HG03469 (cell line): ENCODE data around the gene FGF3.

Experiments used
- ATAC-seq: cut with Tn5 transposase; IDR thresholded peaks from one replicate; pipeline ENCODE4 v1.9.1; 2021; ENCODE audit warnings: mild to moderate bottlenecking, moderate library complexity, moderate number of reproducible peaks; ENCODE audit not compliant: unreplicated experiment

Gene FGF3

DNA sequence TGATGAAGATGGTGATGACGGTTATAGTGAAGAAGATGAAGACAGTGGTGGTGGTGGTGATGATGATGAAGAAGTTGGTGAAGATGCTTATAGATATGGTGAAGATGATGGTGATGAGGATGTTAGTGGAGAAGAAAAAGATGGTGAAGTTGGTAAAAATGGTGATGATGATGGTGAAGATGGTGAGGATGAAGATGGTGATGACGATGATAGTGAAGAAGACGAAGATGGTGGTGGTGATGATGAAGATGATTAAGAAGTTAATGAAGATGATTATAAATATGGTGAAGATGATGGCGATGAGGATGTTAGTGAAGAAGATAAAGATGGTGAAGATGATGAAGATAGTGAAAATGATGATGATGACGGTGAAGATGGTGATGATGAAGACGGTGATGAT lies 25.2 kb upstream of the FGF3 start:
- ATAC-seq, result no peak

DNA sequence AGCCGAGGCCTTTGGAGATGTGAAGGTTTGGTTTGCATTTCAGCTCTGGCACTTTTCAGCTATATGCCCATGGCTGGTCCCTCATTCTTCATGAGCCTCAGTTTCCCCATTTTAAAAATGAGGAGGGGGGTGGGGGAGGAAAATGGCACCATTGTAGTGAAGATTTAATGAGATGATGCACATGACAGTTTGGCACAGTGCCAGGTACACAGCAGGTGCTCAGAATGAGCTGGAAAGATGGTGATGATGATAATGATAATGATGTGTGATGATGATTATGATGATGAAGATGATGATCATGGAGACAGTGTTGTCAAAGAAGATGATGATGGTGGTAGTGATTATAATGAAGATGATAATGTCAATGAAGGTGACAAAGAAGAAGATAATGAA lies 24.3 kb upstream of the FGF3 start:
- ATAC-seq, result no peak

DNA sequence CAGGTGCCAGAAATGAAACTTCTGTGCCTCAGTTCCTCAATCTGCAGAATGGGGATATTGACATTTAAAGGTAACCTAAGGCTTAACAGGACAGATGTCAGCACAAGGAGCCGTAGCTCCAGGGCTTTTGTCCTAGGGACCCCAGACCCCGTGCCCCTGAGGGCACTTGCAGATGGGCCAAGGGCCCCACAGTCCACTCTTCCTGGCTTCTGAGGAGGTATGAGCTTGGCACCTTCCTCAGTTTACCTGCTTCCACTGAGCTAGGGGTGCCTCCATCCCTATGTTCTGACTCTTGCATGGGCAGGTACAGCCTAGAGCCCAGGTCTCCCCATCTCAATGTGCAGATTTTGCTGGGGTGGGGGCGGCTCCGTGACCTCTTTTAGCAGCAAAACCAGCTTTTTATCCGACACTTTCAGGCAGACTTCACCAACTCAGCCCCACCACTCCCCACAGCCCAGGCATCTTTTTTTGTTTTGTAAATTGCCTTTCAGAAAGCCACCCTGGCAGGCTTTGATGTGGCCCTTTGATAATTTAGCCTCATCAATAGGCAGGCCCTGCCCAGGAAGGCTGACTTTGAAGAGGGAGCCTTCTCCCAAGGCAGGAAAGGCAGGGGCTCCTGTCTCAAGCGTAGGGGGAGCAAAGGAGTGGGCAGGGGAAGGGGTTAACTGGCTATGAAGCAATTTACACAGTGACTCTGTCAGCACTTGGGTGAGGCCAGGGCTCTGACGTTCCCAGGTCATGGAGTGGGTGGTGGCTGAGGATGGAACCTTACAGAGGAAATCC lies 23.7 kb upstream of the FGF3 start:
- ATAC-seq, result no peak

DNA sequence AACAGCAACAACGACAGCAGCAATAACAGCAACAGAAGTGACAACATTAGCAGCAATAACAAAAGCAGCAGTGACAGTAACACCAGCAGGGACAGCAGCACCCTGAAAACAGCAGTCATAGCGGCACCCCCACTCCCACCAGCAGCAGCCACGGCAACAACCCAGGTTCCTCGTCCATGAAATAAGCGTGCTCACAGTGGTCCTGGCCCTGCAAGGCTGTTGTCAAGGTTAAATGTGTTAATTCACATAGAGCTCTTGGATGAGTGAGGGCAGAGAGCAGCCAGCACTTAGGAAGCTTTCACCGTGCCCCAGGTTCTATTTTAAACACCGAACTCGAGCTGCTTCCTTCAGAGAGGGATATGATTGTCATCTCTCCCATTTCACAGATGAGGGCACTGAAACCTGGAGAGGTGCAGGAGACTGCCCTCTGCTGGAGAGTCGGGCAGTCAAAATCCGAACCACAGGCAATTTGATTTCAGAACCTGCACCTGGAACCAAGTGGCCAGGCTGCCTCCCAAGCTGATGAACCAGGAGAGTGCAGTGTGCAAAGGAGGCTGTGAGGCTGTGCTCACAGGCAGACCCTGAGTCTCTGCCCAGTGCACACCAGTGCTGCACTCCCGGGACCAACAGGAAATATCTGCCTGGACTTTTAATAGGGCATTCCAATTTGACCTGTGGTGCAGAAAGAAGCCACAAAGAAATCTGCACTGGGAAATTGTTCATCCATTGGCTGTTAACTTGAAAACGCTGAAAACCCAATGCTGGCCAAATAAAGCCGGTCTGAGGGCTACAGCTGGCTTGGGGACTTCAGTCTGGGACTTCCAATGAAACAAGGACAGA lies 22.9 kb upstream of the FGF3 start:
- ATAC-seq, result no peak

DNA sequence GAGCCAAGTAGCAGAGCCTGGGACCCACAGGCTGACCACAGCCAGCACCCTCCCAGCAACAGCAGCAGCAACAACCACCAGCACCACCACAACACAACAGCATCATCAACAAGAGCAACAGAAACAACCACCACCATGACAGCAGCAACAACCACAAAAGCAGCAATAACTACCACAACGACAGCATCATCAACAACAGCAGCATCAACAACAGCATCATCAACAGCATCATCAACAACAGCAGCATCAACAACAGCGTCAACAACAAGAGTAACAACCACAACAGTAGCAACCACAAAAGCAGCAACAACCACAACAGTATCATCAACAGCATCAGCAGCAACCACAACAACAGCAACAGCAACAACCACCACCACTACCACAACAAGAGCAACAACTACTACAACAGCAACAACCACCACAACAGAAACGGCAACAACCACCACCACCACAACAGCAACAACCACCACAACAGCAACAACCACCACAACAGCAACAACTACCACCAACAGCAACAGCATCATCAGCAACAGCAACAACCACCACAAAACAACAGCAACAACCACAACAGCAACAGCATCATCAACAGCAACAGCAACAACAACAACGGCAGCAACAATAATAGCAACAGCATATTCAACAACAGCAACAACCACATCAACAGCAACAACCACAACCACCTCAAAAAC lies 22.1 kb upstream of the FGF3 start:
- ATAC-seq, result no peak

DNA sequence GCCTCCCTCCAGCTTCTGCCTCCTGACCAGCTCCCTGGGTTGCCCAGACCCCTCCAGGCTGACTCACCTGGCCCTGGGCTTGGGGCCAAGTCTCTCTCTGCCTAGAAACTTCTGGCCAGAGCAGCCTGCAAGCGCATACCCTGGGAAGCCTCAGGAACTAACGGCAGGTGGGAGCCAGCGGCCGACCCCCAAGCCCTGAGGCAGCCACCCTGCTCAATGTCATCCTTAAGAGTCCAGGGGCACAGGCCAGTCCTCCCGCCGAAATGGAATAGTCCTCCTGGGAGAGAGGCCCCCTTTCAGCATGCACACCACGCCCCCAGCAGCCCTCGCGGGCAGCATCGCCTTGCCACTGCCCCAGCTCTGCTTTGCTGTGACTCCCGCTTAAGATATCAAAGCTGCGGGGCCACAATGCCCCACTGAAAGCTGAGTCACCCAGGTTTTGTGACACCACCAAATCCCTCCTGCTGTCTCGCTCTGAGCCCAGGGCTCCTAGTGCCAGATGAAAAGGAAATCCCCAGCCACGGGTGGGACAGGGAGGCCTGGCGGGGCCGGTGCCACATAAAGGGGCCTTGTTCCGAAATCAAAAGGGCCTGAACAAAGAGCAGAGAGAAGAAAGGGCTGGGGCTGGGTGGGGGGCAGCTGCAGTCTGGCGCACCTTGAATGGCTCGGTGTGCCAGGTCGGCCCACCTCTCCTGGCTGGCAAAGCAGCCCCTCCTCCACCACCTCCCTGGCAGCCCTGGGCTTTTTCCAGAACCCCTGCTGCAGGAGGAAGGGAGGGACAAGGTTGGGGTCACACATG lies 21.4 kb upstream of the FGF3 start:
- no peak for ATAC-seq

DNA sequence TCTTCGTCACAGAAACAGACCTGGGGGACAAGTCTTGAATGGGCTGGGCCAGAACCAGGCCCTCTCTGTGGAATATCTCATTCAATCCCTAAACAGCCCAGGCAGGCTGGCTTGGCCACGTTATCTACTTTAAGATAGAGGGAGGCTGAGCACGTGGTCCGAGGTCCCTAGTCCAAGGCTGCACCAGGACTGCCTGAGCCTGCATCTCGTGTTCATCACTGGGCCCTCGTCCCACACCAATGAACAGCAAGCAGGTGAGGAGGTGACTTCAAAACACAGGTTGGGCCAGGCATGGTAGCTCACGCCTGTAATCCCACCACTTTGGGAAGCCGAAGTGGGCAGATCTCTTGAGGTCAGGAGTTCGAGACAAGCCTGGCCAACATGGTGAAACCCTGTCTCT lies 20.3 kb upstream of the FGF3 start:
- ATAC-seq, result no peak

DNA sequence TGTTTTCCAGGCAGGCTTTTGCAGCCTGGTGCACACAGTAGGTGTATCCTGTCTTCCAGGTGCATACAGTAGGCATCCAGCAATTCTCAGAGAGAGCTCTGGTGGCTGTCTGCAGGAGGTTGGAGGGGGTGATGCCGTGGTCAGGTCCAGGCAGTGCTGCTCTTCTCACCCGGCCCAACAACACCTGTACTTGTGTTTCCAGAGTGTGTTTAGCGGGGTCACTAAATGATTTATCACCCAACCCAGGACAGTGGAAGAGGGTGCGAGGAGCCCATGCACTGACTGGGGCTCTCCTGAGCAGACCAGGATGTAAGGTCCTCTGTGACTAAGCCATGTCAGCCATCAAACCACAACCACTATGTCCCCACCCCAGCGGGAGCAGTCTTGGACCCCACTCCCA lies 18.6 kb upstream of the FGF3 start:
- ATAC-seq, result no peak

DNA sequence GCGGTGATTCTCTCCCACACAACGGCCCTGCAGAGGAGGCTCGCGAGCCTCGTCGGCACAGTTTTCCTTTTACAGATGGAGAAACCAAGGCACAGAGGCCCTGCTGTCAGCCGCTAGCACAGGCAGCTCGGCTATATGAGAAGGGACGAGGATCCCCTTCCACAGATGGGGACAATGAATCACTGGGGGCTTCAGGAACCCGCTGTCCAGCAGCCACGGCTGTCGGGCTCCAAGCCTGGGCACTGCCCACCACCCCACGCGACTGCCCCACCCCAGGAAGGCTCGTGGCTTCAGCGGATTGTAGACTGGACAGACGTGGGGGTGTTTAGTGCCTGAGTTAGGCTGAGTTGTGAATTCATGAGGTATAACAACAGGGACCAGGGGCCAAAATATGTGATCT lies 17.2 kb upstream of the FGF3 start:
- ATAC-seq, result no peak

DNA sequence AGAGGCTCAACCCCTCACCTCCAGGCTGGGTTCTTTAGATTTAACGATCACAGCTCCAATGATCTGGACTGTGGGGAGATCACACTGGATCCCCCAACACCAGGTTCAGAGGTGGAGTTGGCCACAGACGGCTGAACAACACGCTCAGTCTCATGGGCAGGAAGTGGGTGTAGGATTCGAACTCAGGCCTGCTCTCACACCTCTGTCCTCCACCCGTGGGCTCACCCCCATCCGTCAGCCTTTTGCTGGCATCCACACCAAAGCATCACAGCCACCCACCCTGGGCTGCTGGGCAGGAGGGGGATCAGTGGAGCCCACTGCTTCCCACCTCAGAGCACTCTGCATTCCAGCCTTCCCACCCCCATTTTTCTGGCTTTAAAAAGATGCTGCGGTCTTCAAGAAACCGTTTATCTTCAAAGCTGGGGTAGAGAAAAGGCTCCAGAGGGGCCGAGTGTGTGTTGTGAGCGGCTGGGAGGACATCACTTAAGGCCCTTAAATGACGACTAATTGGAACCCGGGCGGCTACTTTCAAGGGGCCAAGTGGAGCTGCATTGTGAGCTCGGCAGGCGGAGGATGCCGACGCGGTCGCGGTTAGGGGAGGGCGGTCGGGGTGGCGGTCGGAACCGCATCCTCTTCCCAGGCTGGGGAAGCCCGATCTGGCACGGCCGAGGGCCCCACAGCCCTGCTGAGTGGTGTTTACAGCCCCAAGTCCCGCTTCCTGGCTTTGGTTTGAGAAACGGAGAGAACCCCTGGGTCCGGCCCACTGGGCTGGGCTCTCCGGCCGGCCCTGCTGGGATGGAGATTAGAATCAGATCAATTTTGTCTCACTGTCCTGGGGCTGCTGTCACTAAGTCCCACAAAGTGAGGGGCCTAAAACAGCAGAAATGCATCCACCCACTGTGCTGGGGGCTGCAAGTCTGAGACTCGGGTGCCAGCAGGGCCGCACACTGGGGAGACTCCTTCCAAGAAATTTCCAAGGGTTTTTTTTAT lies 15.9 kb upstream of the FGF3 start:
- ATAC-seq, result no peak

DNA sequence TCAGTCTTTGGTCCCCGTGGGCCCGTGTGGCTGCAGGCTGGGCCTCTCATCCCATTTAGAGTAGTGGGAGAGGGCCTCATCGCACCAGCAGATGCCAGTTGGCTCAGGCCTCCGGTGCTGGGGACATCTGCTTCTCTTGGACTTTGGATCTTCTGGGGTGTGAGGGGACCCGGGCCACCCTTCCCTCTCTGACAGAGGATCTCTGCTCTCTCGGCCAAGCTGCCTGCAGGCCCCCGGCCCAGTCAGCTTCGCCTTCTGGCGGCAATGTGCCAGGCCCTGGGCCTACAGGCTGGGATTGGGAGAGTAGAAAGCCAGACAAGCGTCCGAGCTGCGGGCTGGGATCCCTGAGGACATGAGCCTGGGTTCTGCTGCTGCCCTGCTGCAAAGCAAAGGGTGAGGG lies 15.0 kb upstream of the FGF3 start:
- no peak for ATAC-seq

DNA sequence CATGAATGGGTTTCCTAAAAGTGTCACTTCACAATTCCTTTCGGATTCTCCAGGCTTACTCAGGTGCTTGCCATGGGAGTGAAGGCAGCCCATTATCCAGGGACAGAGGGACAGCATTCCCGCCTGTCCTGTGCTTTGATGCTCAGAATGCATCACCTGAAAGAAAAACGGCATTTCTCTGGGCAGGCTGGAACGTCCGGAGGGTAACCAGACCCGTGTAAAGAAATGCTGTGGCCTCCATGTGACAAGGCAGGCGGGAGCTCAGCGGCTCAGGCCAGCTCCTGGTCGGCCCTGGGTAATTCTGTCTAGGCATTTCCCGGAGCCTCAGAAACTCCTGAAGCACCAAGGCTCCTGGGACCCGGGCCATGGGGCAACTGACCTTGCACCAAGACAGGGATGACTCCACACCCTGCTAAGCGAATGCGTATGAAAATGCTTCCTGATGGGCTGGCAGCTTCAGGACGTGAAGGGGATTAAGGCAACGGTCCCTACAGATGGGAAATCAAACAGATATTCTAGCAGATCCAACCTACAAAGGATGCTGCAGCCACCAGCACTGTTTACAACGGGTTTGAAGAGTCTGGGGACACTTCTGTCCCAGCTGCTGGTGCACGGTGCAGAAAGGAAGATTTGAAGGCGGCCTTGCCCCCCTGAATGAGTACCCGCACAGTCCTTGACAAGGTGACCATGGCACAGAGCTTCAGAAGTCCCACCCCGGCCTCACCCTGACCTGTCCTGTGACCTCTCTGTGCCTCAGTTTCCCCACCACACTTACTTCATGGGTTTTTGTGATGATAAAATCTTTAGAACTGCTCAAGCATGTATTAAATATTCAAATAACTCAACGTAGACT lies 13.6 kb upstream of the FGF3 start:
- ATAC-seq, result no peak

DNA sequence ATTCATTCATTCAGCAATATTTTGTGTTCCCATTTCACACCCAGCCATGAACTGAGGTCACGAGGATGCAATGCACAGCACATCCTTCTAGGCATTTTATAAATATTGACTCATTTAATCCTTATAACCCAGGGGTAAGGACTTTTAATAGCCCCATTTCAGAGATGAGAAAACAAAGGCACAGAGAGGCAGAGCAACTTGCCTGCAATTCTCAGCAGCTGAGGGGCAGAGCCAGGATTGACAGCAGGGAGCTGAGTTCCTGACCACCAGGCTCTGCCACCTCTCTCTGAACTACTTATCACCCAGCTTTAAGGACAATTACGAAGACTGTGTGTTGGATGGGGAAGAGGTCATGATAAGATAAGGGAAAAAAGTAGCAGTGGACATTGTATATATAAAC lies 12.8 kb upstream of the FGF3 start:
- ATAC-seq, result no peak

DNA sequence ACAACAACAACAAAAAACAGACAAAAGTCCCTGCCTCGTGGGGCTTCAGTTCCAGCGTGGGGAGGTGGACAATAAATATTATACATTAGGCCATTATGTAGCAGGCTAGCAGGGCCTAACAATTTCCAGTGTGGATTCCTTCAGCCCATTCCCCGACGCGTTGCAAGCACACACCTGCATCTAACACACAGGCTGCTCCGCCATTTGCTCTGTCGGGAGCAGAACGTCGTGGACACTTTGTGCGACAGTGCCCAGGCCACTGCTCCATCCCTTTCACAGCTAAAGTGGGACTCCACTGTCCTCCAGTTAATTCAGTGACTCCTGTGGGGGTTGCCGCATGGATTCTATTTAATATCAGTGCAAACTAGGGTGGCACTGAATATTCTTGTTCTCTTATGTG lies 10.9 kb upstream of the FGF3 start:
- ATAC-seq, result no peak

DNA sequence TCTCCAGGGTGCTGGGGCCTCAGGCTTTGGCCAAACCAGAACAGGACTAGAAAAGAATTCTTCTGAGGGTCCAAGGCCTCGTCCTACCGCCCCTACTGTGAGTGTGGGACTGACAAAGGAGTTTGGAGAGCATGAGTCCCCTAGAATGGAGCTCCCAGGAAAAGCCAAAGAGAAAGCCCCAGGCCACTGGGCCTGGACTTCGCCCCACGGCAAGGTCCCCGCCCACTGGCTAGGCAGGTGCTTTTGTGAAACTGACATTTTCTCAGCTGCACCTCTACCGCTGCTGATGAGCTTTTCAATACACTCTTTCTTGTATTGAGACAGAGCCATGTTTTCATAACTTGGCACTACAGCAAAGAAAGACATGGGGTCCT lies 9.7 kb upstream of the FGF3 start:
- no peak for ATAC-seq

DNA sequence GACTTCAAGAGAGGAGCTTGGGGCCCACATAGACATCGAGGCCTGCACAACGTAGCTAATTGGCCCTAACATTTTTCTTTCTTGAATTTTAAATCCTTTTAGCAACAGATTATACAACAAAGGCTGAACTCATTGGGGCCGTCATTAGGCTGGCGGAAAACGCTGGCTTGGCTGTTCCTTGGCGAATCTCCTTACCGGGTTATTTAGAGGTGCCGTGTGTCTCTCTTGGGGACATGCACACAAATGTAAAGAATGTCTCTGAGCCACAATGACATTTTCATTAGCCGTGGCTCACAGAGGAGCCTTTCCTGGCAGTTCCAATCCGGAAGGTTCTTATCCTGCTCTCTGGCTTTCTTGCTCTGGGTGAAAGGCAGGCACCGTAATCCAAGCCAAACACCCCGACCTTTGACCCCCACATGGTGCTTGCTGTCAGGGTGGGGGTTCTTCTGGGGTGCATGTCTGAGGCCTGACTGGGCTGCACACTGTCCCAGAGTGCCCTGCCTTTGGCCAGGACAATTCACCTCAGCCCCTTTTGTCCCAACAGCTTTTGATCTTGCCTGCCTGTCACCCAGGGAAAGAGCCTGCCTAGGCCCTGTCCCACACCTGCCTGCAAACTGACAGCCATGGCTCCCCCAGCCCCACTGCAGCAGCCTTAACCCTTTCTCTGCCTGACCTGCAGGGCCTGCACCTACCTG lies 9.2 kb upstream of the FGF3 start:
- no peak for ATAC-seq

DNA sequence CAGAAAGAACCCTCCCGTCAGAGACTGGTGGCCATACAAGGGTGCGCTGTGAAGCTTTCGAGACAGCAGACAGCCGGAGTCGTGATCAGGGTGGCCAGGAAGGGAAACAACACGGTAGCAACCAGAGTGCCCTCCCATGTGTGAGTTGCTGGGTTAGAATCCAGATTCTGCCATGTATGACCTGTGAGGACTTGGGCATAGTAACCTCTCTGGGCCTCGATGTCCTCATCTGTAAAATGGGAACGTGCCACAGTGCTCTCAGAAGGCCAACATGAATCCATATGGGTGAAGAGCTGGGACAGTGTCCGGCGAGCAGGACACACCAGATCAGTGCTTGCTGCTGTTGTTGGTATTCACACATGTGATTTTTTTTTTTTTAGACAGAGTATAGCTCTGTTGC lies 7.6 kb upstream of the FGF3 start:
- no peak for ATAC-seq

DNA sequence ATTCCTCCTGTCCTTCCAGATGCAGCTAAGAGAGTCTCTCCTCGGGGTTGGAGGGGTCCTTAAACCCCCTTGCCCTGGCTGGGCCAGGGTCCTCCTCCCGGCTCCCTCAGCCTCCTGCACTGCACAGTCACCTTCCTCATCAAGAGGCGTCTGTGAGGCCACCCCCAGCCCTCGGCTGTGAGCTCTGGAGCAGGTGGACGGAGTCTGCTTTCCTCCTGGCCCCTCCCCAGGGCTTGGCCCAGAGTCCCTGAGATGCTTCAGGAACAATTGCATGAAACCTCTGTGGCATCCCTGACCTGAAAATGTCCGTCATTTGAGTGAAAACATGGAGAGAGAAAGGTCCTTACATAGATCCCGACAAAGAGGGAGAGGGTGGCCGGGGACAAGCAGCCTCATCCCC lies 6.7 kb upstream of the FGF3 start:
- ATAC-seq, result no peak
